ENCODE results near the gene ZDHHC12. TPM values are rescaled to one million over a fixed set of nuclear protein-coding genes. Genes with fewer than 3 reads are reported as not detected.

Gene ZDHHC12
- total and polyA plus RNA-seq, 2 of the 13 experiments (the other 11 are each of a cell fraction or from before 2014, with no cell fraction given), result 25.4 to 28.0 TPM

DNA sequence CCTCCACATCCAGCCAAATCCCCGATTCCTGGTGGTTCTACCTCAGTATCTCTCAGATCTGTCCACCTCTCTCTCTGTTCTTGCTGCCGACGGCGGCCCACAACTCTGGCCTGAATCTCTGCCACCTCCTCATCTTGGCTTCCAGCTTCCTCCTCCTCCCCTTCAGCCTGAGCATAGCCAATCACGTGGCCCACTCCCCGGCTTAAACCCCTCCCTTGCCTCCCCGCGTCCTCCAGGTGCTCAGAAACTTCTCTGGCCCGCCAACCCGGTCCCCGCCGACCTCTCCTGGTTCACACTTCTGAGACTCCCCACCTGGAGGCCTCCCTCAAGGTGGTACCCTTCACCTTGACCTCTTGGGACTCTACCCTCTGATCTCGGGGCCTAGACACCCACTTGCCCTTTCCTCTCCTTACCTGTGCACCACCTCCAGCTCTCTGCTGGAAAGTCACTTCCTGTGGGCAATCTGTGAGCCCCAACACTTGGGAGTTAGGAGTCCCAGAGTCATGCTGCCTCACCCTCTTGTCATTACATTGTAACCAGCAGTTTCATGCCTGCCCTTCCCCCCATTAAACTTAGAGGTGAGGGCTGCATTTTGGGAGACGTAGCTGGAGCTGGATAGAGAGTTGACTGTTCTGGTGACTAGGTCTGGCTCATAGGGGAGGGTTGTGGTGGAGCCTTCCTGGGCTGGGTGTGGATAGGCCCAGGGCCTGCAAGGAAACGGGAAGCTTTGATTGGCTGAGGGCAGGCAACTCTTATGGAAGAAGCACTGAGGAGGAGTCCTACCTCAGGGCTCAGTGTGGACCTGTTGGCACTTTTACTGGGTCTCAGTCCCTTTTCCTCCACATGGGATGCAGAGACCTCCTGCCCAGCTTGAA lies 39.4 kb downstream of the ZDHHC12 start (continued):
- TF ChIP-seq, protein P1, sequence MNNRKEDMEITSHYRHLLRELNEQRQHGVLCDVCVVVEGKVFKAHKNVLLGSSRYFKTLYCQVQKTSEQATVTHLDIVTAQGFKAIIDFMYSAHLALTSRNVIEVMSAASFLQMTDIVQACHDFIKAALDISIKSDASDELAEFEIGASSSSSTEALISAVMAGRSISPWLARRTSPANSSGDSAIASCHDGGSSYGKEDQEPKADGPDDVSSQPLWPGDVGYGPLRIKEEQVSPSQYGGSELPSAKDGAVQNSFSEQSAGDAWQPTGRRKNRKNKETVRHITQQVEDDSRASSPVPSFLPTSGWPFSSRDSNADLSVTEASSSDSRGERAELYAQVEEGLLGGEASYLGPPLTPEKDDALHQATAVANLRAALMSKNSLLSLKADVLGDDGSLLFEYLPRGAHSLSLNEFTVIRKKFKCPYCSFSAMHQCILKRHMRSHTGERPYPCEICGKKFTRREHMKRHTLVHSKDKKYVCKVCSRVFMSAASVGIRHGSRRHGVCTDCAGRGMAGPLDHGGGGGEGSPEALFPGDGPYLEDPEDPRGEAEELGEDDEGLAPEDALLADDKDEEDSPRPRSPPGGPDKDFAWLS (CRISPR knock-in tag; IDR thresholded peaks at IDR 0.05; ENCODE audit: borderline replicate concordance), result peak; percentile 35; the same call in 1 of the 2 replicates
- TF ChIP-seq POGZ (CRISPR knock-in tag; IDR thresholded peaks at IDR 0.05) (no peak; the same call in 1 of the 2 replicates), SP4 (CRISPR knock-in tag; IDR thresholded peaks at IDR 0.05) (0 out of 2 replicates have a peak, but pooled peaks have one; percentile 49), ZSCAN29 (CRISPR knock-in tag; conservative IDR thresholded peaks at IDR 0.05) (peak; percentile 71; the same call in 1 of the 2 replicates), HMGA1 (CRISPR knock-in tag; conservative IDR thresholded peaks at IDR 0.05) (no peak), KAT8 (CRISPR knock-in tag; IDR thresholded peaks at IDR 0.05) (0 out of 2 replicates have a peak, but pooled peaks have one; percentile 32), KDM4B (CRISPR knock-in tag; IDR thresholded peaks at IDR 0.05) (no peak), SRSF1 (optimal IDR thresholded peaks at IDR 0.05; ENCODE audit: low read depth, low read length) (peak; percentile 26), PAF1 (CRISPR knock-in tag; IDR thresholded peaks at IDR 0.05) (no peak), ATF1 (CRISPR knock-in tag; IDR thresholded peaks at IDR 0.05) (no peak), ZBTB21 (CRISPR knock-in tag; IDR thresholded peaks at IDR 0.05) (no peak)
- TF ChIP-seq, protein P2, sequence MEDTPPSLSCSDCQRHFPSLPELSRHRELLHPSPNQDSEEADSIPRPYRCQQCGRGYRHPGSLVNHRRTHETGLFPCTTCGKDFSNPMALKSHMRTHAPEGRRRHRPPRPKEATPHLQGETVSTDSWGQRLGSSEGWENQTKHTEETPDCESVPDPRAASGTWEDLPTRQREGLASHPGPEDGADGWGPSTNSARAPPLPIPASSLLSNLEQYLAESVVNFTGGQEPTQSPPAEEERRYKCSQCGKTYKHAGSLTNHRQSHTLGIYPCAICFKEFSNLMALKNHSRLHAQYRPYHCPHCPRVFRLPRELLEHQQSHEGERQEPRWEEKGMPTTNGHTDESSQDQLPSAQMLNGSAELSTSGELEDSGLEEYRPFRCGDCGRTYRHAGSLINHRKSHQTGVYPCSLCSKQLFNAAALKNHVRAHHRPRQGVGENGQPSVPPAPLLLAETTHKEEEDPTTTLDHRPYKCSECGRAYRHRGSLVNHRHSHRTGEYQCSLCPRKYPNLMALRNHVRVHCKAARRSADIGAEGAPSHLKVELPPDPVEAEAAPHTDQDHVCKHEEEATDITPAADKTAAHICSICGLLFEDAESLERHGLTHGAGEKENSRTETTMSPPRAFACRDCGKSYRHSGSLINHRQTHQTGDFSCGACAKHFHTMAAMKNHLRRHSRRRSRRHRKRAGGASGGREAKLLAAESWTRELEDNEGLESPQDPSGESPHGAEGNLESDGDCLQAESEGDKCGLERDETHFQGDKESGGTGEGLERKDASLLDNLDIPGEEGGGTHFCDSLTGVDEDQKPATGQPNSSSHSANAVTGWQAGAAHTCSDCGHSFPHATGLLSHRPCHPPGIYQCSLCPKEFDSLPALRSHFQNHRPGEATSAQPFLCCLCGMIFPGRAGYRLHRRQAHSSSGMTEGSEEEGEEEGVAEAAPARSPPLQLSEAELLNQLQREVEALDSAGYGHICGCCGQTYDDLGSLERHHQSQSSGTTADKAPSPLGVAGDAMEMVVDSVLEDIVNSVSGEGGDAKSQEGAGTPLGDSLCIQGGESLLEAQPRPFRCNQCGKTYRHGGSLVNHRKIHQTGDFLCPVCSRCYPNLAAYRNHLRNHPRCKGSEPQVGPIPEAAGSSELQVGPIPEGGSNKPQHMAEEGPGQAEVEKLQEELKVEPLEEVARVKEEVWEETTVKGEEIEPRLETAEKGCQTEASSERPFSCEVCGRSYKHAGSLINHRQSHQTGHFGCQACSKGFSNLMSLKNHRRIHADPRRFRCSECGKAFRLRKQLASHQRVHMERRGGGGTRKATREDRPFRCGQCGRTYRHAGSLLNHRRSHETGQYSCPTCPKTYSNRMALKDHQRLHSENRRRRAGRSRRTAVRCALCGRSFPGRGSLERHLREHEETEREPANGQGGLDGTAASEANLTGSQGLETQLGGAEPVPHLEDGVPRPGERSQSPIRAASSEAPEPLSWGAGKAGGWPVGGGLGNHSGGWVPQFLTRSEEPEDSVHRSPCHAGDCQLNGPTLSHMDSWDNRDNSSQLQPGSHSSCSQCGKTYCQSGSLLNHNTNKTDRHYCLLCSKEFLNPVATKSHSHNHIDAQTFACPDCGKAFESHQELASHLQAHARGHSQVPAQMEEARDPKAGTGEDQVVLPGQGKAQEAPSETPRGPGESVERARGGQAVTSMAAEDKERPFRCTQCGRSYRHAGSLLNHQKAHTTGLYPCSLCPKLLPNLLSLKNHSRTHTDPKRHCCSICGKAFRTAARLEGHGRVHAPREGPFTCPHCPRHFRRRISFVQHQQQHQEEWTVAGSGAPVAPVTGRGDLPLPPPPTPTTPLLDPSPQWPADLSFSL (CRISPR knock-in tag; IDR thresholded peaks at IDR 0.05), result no peak
- TF ChIP-seq, protein P3, sequence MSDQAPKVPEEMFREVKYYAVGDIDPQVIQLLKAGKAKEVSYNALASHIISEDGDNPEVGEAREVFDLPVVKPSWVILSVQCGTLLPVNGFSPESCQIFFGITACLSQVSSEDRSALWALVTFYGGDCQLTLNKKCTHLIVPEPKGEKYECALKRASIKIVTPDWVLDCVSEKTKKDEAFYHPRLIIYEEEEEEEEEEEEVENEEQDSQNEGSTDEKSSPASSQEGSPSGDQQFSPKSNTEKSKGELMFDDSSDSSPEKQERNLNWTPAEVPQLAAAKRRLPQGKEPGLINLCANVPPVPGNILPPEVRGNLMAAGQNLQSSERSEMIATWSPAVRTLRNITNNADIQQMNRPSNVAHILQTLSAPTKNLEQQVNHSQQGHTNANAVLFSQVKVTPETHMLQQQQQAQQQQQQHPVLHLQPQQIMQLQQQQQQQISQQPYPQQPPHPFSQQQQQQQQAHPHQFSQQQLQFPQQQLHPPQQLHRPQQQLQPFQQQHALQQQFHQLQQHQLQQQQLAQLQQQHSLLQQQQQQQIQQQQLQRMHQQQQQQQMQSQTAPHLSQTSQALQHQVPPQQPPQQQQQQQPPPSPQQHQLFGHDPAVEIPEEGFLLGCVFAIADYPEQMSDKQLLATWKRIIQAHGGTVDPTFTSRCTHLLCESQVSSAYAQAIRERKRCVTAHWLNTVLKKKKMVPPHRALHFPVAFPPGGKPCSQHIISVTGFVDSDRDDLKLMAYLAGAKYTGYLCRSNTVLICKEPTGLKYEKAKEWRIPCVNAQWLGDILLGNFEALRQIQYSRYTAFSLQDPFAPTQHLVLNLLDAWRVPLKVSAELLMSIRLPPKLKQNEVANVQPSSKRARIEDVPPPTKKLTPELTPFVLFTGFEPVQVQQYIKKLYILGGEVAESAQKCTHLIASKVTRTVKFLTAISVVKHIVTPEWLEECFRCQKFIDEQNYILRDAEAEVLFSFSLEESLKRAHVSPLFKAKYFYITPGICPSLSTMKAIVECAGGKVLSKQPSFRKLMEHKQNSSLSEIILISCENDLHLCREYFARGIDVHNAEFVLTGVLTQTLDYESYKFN (CRISPR knock-in tag; conservative IDR thresholded peaks at IDR 0.05), result peak; percentile 68
- TF ChIP-seq, protein P4, sequence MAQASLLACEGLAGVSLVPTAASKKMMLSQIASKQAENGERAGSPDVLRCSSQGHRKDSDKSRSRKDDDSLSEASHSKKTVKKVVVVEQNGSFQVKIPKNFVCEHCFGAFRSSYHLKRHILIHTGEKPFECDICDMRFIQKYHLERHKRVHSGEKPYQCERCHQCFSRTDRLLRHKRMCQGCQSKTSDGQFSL (CRISPR knock-in tag; IDR thresholded peaks at IDR 0.05), result no peak
- TF ChIP-seq, protein P5, sequence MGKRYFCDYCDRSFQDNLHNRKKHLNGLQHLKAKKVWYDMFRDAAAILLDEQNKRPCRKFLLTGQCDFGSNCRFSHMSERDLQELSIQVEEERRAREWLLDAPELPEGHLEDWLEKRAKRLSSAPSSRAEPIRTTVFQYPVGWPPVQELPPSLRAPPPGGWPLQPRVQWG (CRISPR knock-in tag; IDR thresholded peaks at IDR 0.05; ENCODE audit: borderline replicate concordance, low read depth), result no peak

Measured in HepG2 (cell line).